ENCODE data around the gene NELL1. TPM values are rescaled to one million over a fixed set of nuclear protein-coding genes. Genes with fewer than 3 reads are reported as not detected.

NELL1 gene
- total RNA-seq, 1 donor from 2014 or later = not detected

- H3K36me3 ChIP-seq = no peaks in the 10 kb centered on the region
- no peaks in the 10 kb centered on the region for H4K20me1 ChIP-seq (ENCODE audit: low read depth)
- no peak overlapping the region for H3K4me3 ChIP-seq
- Mint-ChIP-seq H3K4me1 (no peaks in the 10 kb centered on the region), H3K27me3 (ENCODE audit: insufficient read depth, low read depth) (peaks cover 5% of the 10 kb centered on the region), H3K9me3 (peaks cover 5% of the 10 kb centered on the region), H3K4me3 (no peak overlapping the region), H3K27ac (no peak overlapping the region), H3K36me3 (no peaks in the 10 kb centered on the region)
- no peak for TF ChIP-seq EZH2phosphoT487 (IDR thresholded peaks at IDR 0.05)
- TF ChIP-seq EZH2 (IDR thresholded peaks at IDR 0.05) = no peak
- TF ChIP-seq, protein P1, sequence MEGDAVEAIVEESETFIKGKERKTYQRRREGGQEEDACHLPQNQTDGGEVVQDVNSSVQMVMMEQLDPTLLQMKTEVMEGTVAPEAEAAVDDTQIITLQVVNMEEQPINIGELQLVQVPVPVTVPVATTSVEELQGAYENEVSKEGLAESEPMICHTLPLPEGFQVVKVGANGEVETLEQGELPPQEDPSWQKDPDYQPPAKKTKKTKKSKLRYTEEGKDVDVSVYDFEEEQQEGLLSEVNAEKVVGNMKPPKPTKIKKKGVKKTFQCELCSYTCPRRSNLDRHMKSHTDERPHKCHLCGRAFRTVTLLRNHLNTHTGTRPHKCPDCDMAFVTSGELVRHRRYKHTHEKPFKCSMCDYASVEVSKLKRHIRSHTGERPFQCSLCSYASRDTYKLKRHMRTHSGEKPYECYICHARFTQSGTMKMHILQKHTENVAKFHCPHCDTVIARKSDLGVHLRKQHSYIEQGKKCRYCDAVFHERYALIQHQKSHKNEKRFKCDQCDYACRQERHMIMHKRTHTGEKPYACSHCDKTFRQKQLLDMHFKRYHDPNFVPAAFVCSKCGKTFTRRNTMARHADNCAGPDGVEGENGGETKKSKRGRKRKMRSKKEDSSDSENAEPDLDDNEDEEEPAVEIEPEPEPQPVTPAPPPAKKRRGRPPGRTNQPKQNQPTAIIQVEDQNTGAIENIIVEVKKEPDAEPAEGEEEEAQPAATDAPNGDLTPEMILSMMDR (IDR thresholded peaks at IDR 0.05) = no peak
- no peak overlapping the region for H3K9ac ChIP-seq
- no peaks in the 10 kb centered on the region for H3F3A ChIP-seq (ENCODE audit: low read depth)
- no peak for DNase-seq (ENCODE audit: low spot score)
- H3K79me2 ChIP-seq (ENCODE audit: low read depth) = no peaks in the 10 kb centered on the region
- H2AFZ ChIP-seq (replicated peaks) = no peak overlapping the region
- H3K27ac ChIP-seq = no peak overlapping the region
- H3K27me3 ChIP-seq = no peaks in the 10 kb centered on the region
- peaks cover 7% of the 10 kb centered on the region for H3K4me1 ChIP-seq
- H3K9me3 ChIP-seq (ENCODE audit: low read depth) = no peaks in the 10 kb centered on the region
- no peak overlapping the region for H3K4me2 ChIP-seq
Measured at GRCh38 chr11:20627701-20628100, 41.7 kb upstream of the NELL1 start.

GRCh38 chr11:20631519-20632168 is 37.7 kb upstream of the NELL1 start:
- Histone ChIP-seq H3K27me3 (no peaks in the 10 kb centered on the region), H3K36me3 (no peaks in the 10 kb centered on the region), H3K79me2 (ENCODE audit: low read depth) (no peaks in the 10 kb centered on the region), H2AFZ (replicated peaks) (no peak overlapping the region), H3K9ac (no peak overlapping the region), H4K20me1 (ENCODE audit: low read depth) (no peaks in the 10 kb centered on the region), H3K4me3 (no peak overlapping the region), H3F3A (ENCODE audit: low read depth) (no peaks in the 10 kb centered on the region), H3K4me2 (no peak overlapping the region), H3K9me3 (ENCODE audit: low read depth) (no peaks in the 10 kb centered on the region), H3K4me1 (peaks cover 7% of the 10 kb centered on the region), H3K27ac (no peak overlapping the region)
- no peak overlapping the region for H3K4me3 Mint-ChIP-seq
- TF ChIP-seq EZH2phosphoT487 (IDR thresholded peaks at IDR 0.05) (no peak), EZH2 (IDR thresholded peaks at IDR 0.05) (no peak)
- TF ChIP-seq, protein P1 (IDR thresholded peaks at IDR 0.05) = no peak
- H3K27ac Mint-ChIP-seq = no peak overlapping the region
- no peak for DNase-seq (ENCODE audit: low spot score)
- H3K9me3 Mint-ChIP-seq = peaks cover 5% of the 10 kb centered on the region
- no peaks in the 10 kb centered on the region for H3K36me3 Mint-ChIP-seq
- H3K27me3 Mint-ChIP-seq (ENCODE audit: insufficient read depth, low read depth) = peaks cover 8% of the 10 kb centered on the region
- no peaks in the 10 kb centered on the region for H3K4me1 Mint-ChIP-seq

GRCh38 chr11:20632169-20632532 is 37.2 kb upstream of the NELL1 start:
- no peaks in the 10 kb centered on the region for H3K9me3 ChIP-seq (ENCODE audit: low read depth)
- Mint-ChIP-seq H3K9me3 (peaks cover 5% of the 10 kb centered on the region), H3K27me3 (ENCODE audit: insufficient read depth, low read depth) (peaks cover 9% of the 10 kb centered on the region), H3K36me3 (no peaks in the 10 kb centered on the region), H3K4me1 (no peaks in the 10 kb centered on the region), H3K27ac (no peak overlapping the region), H3K4me3 (no peak overlapping the region)
- DNase-seq (ENCODE audit: low spot score) = no peak
- H3K27ac ChIP-seq = no peak overlapping the region
- no peaks in the 10 kb centered on the region for H3K79me2 ChIP-seq (ENCODE audit: low read depth)
- no peaks in the 10 kb centered on the region for H3K36me3 ChIP-seq
- H4K20me1 ChIP-seq (ENCODE audit: low read depth) = no peaks in the 10 kb centered on the region
- TF ChIP-seq EZH2 (IDR thresholded peaks at IDR 0.05) = no peak
- TF ChIP-seq, protein P1 (IDR thresholded peaks at IDR 0.05) = no peak
- TF ChIP-seq EZH2phosphoT487 (IDR thresholded peaks at IDR 0.05) = no peak
- H3K27me3 ChIP-seq = no peaks in the 10 kb centered on the region
- H3K4me1 ChIP-seq = peaks cover 7% of the 10 kb centered on the region
- H2AFZ ChIP-seq (replicated peaks) = no peak overlapping the region
- H3K4me2 ChIP-seq = no peak overlapping the region
- no peaks in the 10 kb centered on the region for H3F3A ChIP-seq (ENCODE audit: low read depth)
- H3K9ac ChIP-seq = no peak overlapping the region
- no peak overlapping the region for H3K4me3 ChIP-seq

Data from neural progenitor cell (in vitro differentiated cells).